IMR-90 (cell line): ENCODE measurements around the gene MYO1A. TPM values are rescaled to one million over a fixed set of nuclear protein-coding genes. Genes with fewer than 3 reads are reported as not detected.

Experiments used
- ATAC-seq: fragments of 200-7000 bp; cut with Tn5 transposase; 2 replicates; pipeline ENCODE4 v1.9.1; 2020; ENCODE audit warnings: low read depth, mild to moderate bottlenecking, moderate library complexity
- BruUV-seq: library from RNA; stranded (reverse); fragments of 400-500 nt; replicated peaks from 2 replicates; lab custom pipeline; 2021; lab: Mats Ljungman, UMichigan
- CTCF ChIA-PET: fragments of 300-600 bp; formaldehyde crosslinking; extraction: SDS; loops from one replicate; lab custom pipeline; 2021; ENCODE audit warnings: antibody characterized with exemption; lab: Yijun Ruan, JAX
- POLR2A ChIA-PET: fragments of 300-600 bp; sonication (Branson Sonifier 250); formaldehyde crosslinking; loops from one replicate; lab custom pipeline; 2022; ENCODE audit warnings: antibody characterized with exemption; ENCODE audit not compliant: unreplicated experiment; lab: Charles Lee
- DNase-seq: peaks from one replicate; pipeline ENCODE4 v3.0.0; 2013
- H2AFZ ChIP-seq: replicated peaks from 2 replicates; pipeline ENCODE3; 2013; ENCODE audit warnings: low read length, mild to moderate bottlenecking; ENCODE audit not compliant: poor library complexity
- H2AK5ac ChIP-seq: 2 replicates; pipeline ENCODE4 v1.6.1; 2013; ENCODE audit warnings: low read depth, low read length, inconsistent platforms
- H2AK9ac ChIP-seq: replicated peaks from 2 replicates; pipeline ENCODE3; 2013; ENCODE audit warnings: mild to moderate bottlenecking, low read depth, low read length, moderate library complexity; ENCODE audit not compliant: poor library complexity
- H2BK120ac ChIP-seq: 2 replicates; pipeline ENCODE4 v1.6.1; 2013; ENCODE audit warnings: low read depth, low read length, inconsistent platforms
- H2BK15ac ChIP-seq: 3 replicates; pipeline ENCODE4 v1.6.1; 2013; ENCODE audit warnings: low read depth, low read length, inconsistent platforms
- H2BK20ac ChIP-seq: 2 replicates; pipeline ENCODE4 v1.6.1; 2013; ENCODE audit warnings: low read depth, mild to moderate bottlenecking, inconsistent platforms, low read length, moderate library complexity
- H2BK5ac ChIP-seq: 2 replicates; pipeline ENCODE4 v1.6.1; 2013; ENCODE audit warnings: mild to moderate bottlenecking, low read depth, low read length, inconsistent platforms; ENCODE audit not compliant: poor library complexity, severe bottlenecking
- H3K14ac ChIP-seq: replicated peaks from 2 replicates; pipeline ENCODE4 v1.6.1; 2013; ENCODE audit warnings: low read depth, low read length, inconsistent platforms
- H3K18ac ChIP-seq: 2 replicates; pipeline ENCODE4 v1.6.1; 2013; ENCODE audit warnings: low read depth, low read length, control low read depth
- H3K23ac ChIP-seq: 2 replicates; pipeline ENCODE4 v1.6.1; 2013; ENCODE audit warnings: low read depth, low read length, inconsistent platforms
- H3K27ac ChIP-seq: 2 replicates; pipeline ENCODE4 v1.5.1; 2013; ENCODE audit warnings: mild to moderate bottlenecking, control low read depth, low read length; ENCODE audit not compliant: insufficient read depth
- H3K27me3 ChIP-seq: 2 replicates; pipeline ENCODE4 v1.6.1; 2013; ENCODE audit warnings: low read length; ENCODE audit not compliant: control insufficient read depth, insufficient read depth
- H3K36me3 ChIP-seq: 2 replicates; pipeline ENCODE4 v1.6.1; 2013; ENCODE audit warnings: low read length, mixed read lengths; ENCODE audit not compliant: control insufficient read depth, insufficient read depth
- H3K4ac ChIP-seq: 2 replicates; pipeline ENCODE4 v1.6.1; 2013; ENCODE audit warnings: low read depth, low read length, inconsistent platforms
- H3K4me1 ChIP-seq: 2 replicates; pipeline ENCODE4 v1.6.1; 2013; ENCODE audit warnings: low read length, mixed read lengths; ENCODE audit not compliant: control insufficient read depth, insufficient read depth
- H3K4me2 ChIP-seq: 2 replicates; pipeline ENCODE4 v1.6.1; 2013; ENCODE audit warnings: low read depth, mild to moderate bottlenecking, control low read depth, low read length, moderate library complexity
- H3K4me3 ChIP-seq: 2 replicates; pipeline ENCODE4 v1.5.1; 2013; ENCODE audit warnings: low read depth, mild to moderate bottlenecking, control low read depth, low read length, moderate library complexity; ENCODE audit not compliant: insufficient read depth
- H3K56ac ChIP-seq: 2 replicates; pipeline ENCODE4 v1.6.1; 2013; ENCODE audit warnings: low read length, inconsistent platforms; ENCODE audit not compliant: insufficient read depth; ENCODE audit errors: extremely low read depth
- H3K79me1 ChIP-seq, 2 experiments: 2 replicates each; pipeline ENCODE4 v1.6.1; 2013; ENCODE audit warnings: low read length in 2 of 2, inconsistent platforms in 1 of 2, low read depth in 1 of 2
- H3K9ac ChIP-seq: 2 replicates; pipeline ENCODE4 v1.6.1; 2013; ENCODE audit warnings: low read depth, low read length, control low read depth
- H3K9me1 ChIP-seq: 2 replicates; pipeline ENCODE4 v1.6.1; 2013; ENCODE audit warnings: low read length, inconsistent platforms; ENCODE audit not compliant: insufficient read depth
- H3K9me3 ChIP-seq: 2 replicates; pipeline ENCODE4 v1.6.1; 2013; ENCODE audit warnings: low read length; ENCODE audit not compliant: control insufficient read depth, insufficient read depth
- H4K20me1 ChIP-seq: 2 replicates; pipeline ENCODE4 v1.6.1; 2013; ENCODE audit warnings: low read length, inconsistent platforms; ENCODE audit not compliant: insufficient read depth
- H4K5ac ChIP-seq: 2 replicates; pipeline ENCODE4 v1.6.1; 2013; ENCODE audit warnings: mild to moderate bottlenecking, low read depth, low read length, control low read depth
- H4K8ac ChIP-seq, 2 experiments: 2 replicates each; pipeline ENCODE4 v1.6.1; 2013; ENCODE audit warnings: low read depth in 2 of 2, low read length in 2 of 2, control low read depth in 1 of 2, inconsistent platforms in 1 of 2
- H4K91ac ChIP-seq: 2 replicates; pipeline ENCODE4 v1.6.1; 2013; ENCODE audit warnings: low read depth, low read length, inconsistent platforms; ENCODE audit not compliant: insufficient read depth
- BHLHE40 ChIP-seq: fragments of 150-350 bp; IDR thresholded peaks from 2 replicates; pipeline ENCODE4 v1.6.1; 2016; ENCODE audit warnings: mild to moderate bottlenecking, low read depth, low read length
- CEBPB ChIP-seq: IDR thresholded peaks from 2 replicates; pipeline ENCODE4 v1.6.1; 2012; ENCODE audit warnings: low read depth, low read length, improper control_type of control experiment
- CHD1 ChIP-seq: IDR thresholded peaks from 2 replicates; pipeline ENCODE4 v1.6.1; 2012; ENCODE audit warnings: low read depth, low read length, improper control_type of control experiment
- FOS ChIP-seq: fragments of 150-350 bp; IDR thresholded peaks from 2 replicates; pipeline ENCODE4 v1.6.1; 2016; ENCODE audit warnings: low read depth, low read length
- MAFK ChIP-seq: IDR thresholded peaks from 2 replicates; pipeline ENCODE4 v1.6.1; 2012; ENCODE audit warnings: low read depth, low read length, improper control_type of control experiment
- MAZ ChIP-seq: IDR thresholded peaks from 2 replicates; pipeline ENCODE4 v1.6.1; 2012; ENCODE audit warnings: low read depth, mild to moderate bottlenecking, low read length, improper control_type of control experiment, moderate library complexity, borderline replicate concordance
- MXI1 ChIP-seq: IDR thresholded peaks from 2 replicates; pipeline ENCODE4 v1.6.1; 2012; ENCODE audit warnings: low read depth, mild to moderate bottlenecking, low read length, moderate library complexity, borderline replicate concordance
- NFE2L2 ChIP-seq: fragments of 150-350 bp; IDR thresholded peaks from 2 replicates; pipeline ENCODE4 v1.6.1; 2016; ENCODE audit warnings: low read depth, mild to moderate bottlenecking, low read length
- POLR2A ChIP-seq: IDR thresholded peaks from 2 replicates; pipeline ENCODE4 v1.6.1; 2012; ENCODE audit warnings: mild to moderate bottlenecking, low read depth, low read length
- RAD21 ChIP-seq: IDR thresholded peaks from 2 replicates; pipeline ENCODE4 v1.6.1; 2012; ENCODE audit warnings: low read length, improper control_type of control experiment
- RCOR1 ChIP-seq: IDR thresholded peaks from 2 replicates; pipeline ENCODE4 v1.6.1; 2012; ENCODE audit warnings: mild to moderate bottlenecking, low read length, improper control_type of control experiment; ENCODE audit not compliant: insufficient replicate concordance
- RFX5 ChIP-seq: IDR thresholded peaks from 2 replicates; pipeline ENCODE4 v1.8.0; 2012; ENCODE audit warnings: low read depth, mild to moderate bottlenecking, low read length, moderate library complexity
- SMC3 ChIP-seq: fragments of 150-350 bp; IDR thresholded peaks from 2 replicates; pipeline ENCODE4 v1.6.1; 2016; ENCODE audit warnings: low read depth, mild to moderate bottlenecking, antibody characterized with exemption, low read length, moderate library complexity
- WGBS, 2 experiments: methylation state at CpG; one replicate each; pipeline versions ENCODE4 v1.1.5 to v1.1.7; 2013; ENCODE audit warnings: missing lambda C conversion rate in 2 of 2; ENCODE audit not compliant: insufficient read length in 1 of 2; ENCODE audit errors: extremely low coverage in 2 of 2; 5-methylcytosine and 5-hydroxymethylcytosine counted together
- dilution Hi-C: fragments of 300-500 bp; cut with HindIII; formaldehyde crosslinking; loops from one replicate; pipeline ENCODE4 v1.14.3; 2018; ENCODE audit warnings: low sequenced_read_pairs; ENCODE audit not compliant: unreplicated experiment
- in situ Hi-C: fragments of 300-500 bp; cut with MboI; formaldehyde crosslinking; loops from 3 replicates; pipeline ENCODE4 v1.14.3; 2019; ENCODE audit warnings: low sequenced_read_pairs, inconsistent platforms, mixed read lengths
- intact Hi-C: fragments of 100-400 bp; cut with micrococcal nuclease; formaldehyde crosslinking; loops from 2 replicates; pipeline ENCODE4 v1.10.0; 2022
- polyA plus RNA-seq, 3 experiments: library from polyadenylated mRNA; depleted of rRNA; stranded (reverse); fragments of >200 nt; gene quantifications; 2 replicates each; pipeline ENCODE4 v1.2.3, GENCODE V29; 2012; ENCODE audit warnings: low replicate concordance in 1 of 3
- total RNA-seq: library from RNA; depleted of rRNA; stranded (reverse); fragments of >200 nt; gene quantifications from 2 replicates; pipeline ENCODE4 v1.2.3, GENCODE V29; 2012
- TF ChIP-seq, protein P1 (sequence below): conservative IDR thresholded peaks from 2 replicates; pipeline ENCODE4 v1.5.1; 2012; ENCODE audit warnings: mild to moderate bottlenecking, low read depth, low read length, improper control_type of control experiment
- TF ChIP-seq, protein P2 (sequence below): fragments of 150-350 bp; IDR thresholded peaks from 2 replicates; pipeline ENCODE4 v1.6.1; 2017; ENCODE audit warnings: mild to moderate bottlenecking, antibody characterized with exemption, low read length, low read depth
- TF ChIP-seq, protein P3 (sequence below): fragments of 150-350 bp; IDR thresholded peaks from 2 replicates; pipeline ENCODE4 v1.6.1; 2016; ENCODE audit warnings: low read depth, mild to moderate bottlenecking, low read length, moderate library complexity, borderline replicate concordance

MYO1A gene
- total and polyA plus RNA-seq, 2 of the 4 experiments (the other 2 are of a cell fraction), result under 0.01 TPM; not detected in 1

DNA sequence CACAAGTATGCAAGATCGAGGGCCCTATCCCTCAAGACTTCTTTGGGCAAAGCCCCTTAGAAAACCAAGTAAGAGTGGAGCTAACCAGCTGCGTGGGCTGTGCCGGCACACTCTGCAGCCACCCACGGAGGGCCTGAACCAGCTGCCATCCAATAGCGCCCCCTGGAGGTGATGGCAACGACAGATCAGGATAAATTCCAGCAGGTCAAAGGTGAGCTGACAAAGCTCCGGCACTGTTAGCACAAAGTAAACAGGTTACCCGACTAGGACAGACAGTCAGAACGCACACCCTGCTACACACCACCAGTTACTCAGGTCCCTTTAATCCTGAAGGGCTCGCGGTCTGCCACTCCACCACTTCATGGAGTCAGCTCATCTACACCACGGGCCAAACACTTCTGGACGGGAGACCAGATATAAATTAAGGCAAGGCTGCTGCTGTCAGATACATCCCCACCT lies 48.5 kb downstream of the MYO1A start:
- Histone ChIP-seq H3K4me1 (peaks cover 6% of the 10 kb centered on the region), H3K56ac (no peak overlapping the region), H4K91ac (no peak overlapping the region), H3K4me2 (no peak overlapping the region), H4K20me1 (peaks cover 46% of the 10 kb centered on the region), H2BK15ac (no peak overlapping the region), H3K27me3 (no peaks in the 10 kb centered on the region), H2AK9ac (peak overlapping the region; percentile 25), H3K9me3 (no peaks in the 10 kb centered on the region), H2BK5ac (no peak overlapping the region), H3K23ac (peak overlapping the region; percentile 32; the same call in 1 of the 2 replicates), H3K4me3 (no peak overlapping the region), H3K79me1 (peaks cover 34 to 82% of the 10 kb centered on the region in 2 experiments), H3K27ac (no peak overlapping the region), H2AFZ (no peak overlapping the region), H2AK5ac (no peak overlapping the region), H4K8ac (no peak overlapping the region), H3K4ac (peak overlapping the region; percentile 32; the same call in 1 of the 2 replicates), H2BK20ac (no peak overlapping the region), H2BK120ac (no peak overlapping the region), H3K36me3 (peaks cover 50% of the 10 kb centered on the region), H3K14ac (no peak overlapping the region), H4K5ac (no peak overlapping the region), H3K18ac (no peak overlapping the region), H3K9me1 (peaks cover 18% of the 10 kb centered on the region), H3K9ac (no peak overlapping the region)
- intact Hi-C loops, result loop anchor here (2.0 to 10.0 kb wide), 3 partner anchors 159 to 357 kb away; partner anchors contain the start of gene ATP5F1B
- ATAC-seq (peak; percentile 48), DNase-seq (peak; percentile 60)
- TF ChIP-seq, protein P1, sequence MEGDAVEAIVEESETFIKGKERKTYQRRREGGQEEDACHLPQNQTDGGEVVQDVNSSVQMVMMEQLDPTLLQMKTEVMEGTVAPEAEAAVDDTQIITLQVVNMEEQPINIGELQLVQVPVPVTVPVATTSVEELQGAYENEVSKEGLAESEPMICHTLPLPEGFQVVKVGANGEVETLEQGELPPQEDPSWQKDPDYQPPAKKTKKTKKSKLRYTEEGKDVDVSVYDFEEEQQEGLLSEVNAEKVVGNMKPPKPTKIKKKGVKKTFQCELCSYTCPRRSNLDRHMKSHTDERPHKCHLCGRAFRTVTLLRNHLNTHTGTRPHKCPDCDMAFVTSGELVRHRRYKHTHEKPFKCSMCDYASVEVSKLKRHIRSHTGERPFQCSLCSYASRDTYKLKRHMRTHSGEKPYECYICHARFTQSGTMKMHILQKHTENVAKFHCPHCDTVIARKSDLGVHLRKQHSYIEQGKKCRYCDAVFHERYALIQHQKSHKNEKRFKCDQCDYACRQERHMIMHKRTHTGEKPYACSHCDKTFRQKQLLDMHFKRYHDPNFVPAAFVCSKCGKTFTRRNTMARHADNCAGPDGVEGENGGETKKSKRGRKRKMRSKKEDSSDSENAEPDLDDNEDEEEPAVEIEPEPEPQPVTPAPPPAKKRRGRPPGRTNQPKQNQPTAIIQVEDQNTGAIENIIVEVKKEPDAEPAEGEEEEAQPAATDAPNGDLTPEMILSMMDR, result peak; percentile 78
- TF ChIP-seq, protein P2, sequence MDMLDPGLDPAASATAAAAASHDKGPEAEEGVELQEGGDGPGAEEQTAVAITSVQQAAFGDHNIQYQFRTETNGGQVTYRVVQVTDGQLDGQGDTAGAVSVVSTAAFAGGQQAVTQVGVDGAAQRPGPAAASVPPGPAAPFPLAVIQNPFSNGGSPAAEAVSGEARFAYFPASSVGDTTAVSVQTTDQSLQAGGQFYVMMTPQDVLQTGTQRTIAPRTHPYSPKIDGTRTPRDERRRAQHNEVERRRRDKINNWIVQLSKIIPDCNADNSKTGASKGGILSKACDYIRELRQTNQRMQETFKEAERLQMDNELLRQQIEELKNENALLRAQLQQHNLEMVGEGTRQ, result no peak
- no peak for TF ChIP-seq CHD1
- TF ChIP-seq, protein P3, sequence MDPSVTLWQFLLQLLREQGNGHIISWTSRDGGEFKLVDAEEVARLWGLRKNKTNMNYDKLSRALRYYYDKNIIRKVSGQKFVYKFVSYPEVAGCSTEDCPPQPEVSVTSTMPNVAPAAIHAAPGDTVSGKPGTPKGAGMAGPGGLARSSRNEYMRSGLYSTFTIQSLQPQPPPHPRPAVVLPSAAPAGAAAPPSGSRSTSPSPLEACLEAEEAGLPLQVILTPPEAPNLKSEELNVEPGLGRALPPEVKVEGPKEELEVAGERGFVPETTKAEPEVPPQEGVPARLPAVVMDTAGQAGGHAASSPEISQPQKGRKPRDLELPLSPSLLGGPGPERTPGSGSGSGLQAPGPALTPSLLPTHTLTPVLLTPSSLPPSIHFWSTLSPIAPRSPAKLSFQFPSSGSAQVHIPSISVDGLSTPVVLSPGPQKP, result no peak
- TF ChIP-seq MAZ, result no peak
- 0 out of 2 replicates have a peak, but pooled peaks have one; percentile 19 for TF ChIP-seq MXI1
- peak; percentile 54 for TF ChIP-seq SMC3
- TF ChIP-seq RCOR1, result peak; percentile 73
- no peak for TF ChIP-seq NFE2L2
- TF ChIP-seq FOS, result no peak
- no peak for TF ChIP-seq MAFK
- TF ChIP-seq CEBPB, result no peak
- peak; percentile 44; the same call in 1 of the 2 replicates for TF ChIP-seq BHLHE40
- TF ChIP-seq RFX5, result no peak
- peak; percentile 70 for TF ChIP-seq RAD21
- TF ChIP-seq POLR2A, result no peak
- no TSS peak for BruUV-seq
- ChIA-PET POLR2A (no interaction called here), CTCF (interaction anchor here (0.5 to 1.8 kb wide), 17 partner anchors 10 to 373 kb away, joined by 3 to 7 read pairs (median 3); partner anchors contain the start of gene HSD17B6)
- WGBS, 2 experiments, result 18% methylated on average over 5 of the region's 13 CpGs; no CpG with 5 or more reads in 1 of the 2 experiments
- in situ Hi-C loops, result loop anchor here (10.0 kb wide), 1 partner anchor 367 kb away; the partner anchor contains the start of gene BAZ2A
- dilution Hi-C loops, result no loop called here
